Common myeloid progenitor, CD34-positive (primary cell): Measurements from ENCODE around the gene JAG1.

Source experiments
- CTCF ChIA-PET: fragments of 350-600 bp; sonication (Branson Sonifier 250); formaldehyde crosslinking; loops from one replicate; lab custom pipeline; 2021; ENCODE audit warnings: antibody characterized with exemption; lab: Charles Lee
- POLR2A ChIA-PET: fragments of 350-600 bp; sonication (Branson Sonifier 250); formaldehyde crosslinking; loops from one replicate; lab custom pipeline; 2021; ENCODE audit warnings: antibody characterized with exemption; lab: Charles Lee
- DNase-seq, 3 donors: peaks; one replicate each; pipeline versions ENCODE4 v3.0.0 to v3.0.0-alpha.2; 2013
- H3K27ac ChIP-seq, 2 experiments: 1 replicate in 1 of 2; 2 replicates in 1 of 2; pipeline ENCODE4 v1.7.0; 2013; ENCODE audit warnings: inconsistent platforms in 2 of 2, low read length in 2 of 2, mild to moderate bottlenecking in 2 of 2, low read depth in 1 of 2, moderate library complexity in 1 of 2; ENCODE audit not compliant: severe bottlenecking in 2 of 2, insufficient read depth in 1 of 2, poor library complexity in 1 of 2
- H3K27me3 ChIP-seq, 5 experiments: replicated peaks in 2 of 5; 1 replicate in 3 of 5; 2 replicates in 2 of 5; pipeline versions ENCODE4 v1.6.1 to v1.7.0; 2013; ENCODE audit warnings: low read length in 4 of 5, mild to moderate bottlenecking in 2 of 5, moderate library complexity in 2 of 5, inconsistent platforms in 1 of 5; ENCODE audit not compliant: insufficient read depth in 5 of 5, control insufficient read depth in 4 of 5
- H3K36me3 ChIP-seq, 4 experiments: 1 replicate in 2 of 4; 2 replicates in 2 of 4; pipeline versions ENCODE4 v1.6.1 to v1.7.0; 2013; ENCODE audit warnings: low read length in 3 of 4, control low read depth in 1 of 4, mild to moderate bottlenecking in 1 of 4; ENCODE audit not compliant: control insufficient read depth in 4 of 4, insufficient read depth in 4 of 4
- H3K4me1 ChIP-seq, 4 experiments: 1 replicate in 3 of 4; 2 replicates in 1 of 4; pipeline versions ENCODE4 v1.6.1 to v1.7.1; 2013; ENCODE audit warnings: low read length in 3 of 4, mild to moderate bottlenecking in 3 of 4, control low read depth in 1 of 4, inconsistent platforms in 1 of 4, moderate library complexity in 1 of 4; ENCODE audit not compliant: control insufficient read depth in 4 of 4, insufficient read depth in 4 of 4; ENCODE audit errors: control extremely low read depth in 1 of 4
- H3K4me3 ChIP-seq, 7 experiments: 1 replicate in 4 of 7; 2 replicates in 3 of 7; pipeline versions ENCODE4 v1.5.1 to v1.7.0; 2013; ENCODE audit warnings: mild to moderate bottlenecking in 7 of 7, low read length in 6 of 7, moderate library complexity in 6 of 7, inconsistent platforms in 2 of 7, low read depth in 2 of 7, control low read depth in 1 of 7; ENCODE audit not compliant: insufficient read depth in 4 of 7, control insufficient read depth in 1 of 7; ENCODE audit errors: extremely low read depth in 1 of 7
- H3K9me3 ChIP-seq, 5 experiments: 1 replicate in 4 of 5; 2 replicates in 1 of 5; pipeline versions ENCODE4 v1.6.1 to v1.7.1; 2013; ENCODE audit warnings: low read length in 4 of 5, mild to moderate bottlenecking in 2 of 5, inconsistent platforms in 1 of 5, low read depth in 1 of 5, moderate library complexity in 1 of 5; ENCODE audit not compliant: control insufficient read depth in 4 of 5, insufficient read depth in 2 of 5; ENCODE audit errors: control extremely low read depth in 1 of 5
- WGBS: methylation state at CpG from one replicate; pipeline ENCODE4 v1.1.5; 2013; ENCODE audit not compliant: insufficient coverage; 5-methylcytosine and 5-hydroxymethylcytosine counted together

Gene JAG1

DNA sequence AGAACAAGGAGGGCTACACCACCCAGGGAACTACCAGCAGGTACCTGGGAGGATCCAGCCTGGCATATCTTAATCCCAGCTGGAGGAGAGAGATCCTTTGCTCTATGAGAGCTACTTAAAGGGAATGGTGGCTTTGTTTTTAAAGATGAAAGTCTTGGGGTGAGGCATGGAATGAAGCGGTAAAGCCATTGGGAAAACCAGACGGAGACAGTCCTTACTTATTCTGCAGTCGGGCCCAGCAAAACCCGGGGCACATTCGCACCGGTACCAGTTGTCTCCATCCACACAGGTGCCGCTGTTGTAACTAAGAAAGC lies 30.3 kb downstream of the JAG1 start:
- ChIA-PET POLR2A (no interaction called here), CTCF (no interaction called here)
- 100% methylated on average over 2 of the region's 7 CpGs for WGBS
- Histone ChIP-seq H3K9me3 (no peaks in the 10 kb centered on the region), H3K4me3 (no peak overlapping the region), H3K4me1 (peaks cover 0 to 25% (median 10%) of the 10 kb centered on the region in 4 experiments), H3K36me3 (peaks cover 4 to 77% (median 27%) of the 10 kb centered on the region in 4 experiments), H3K27ac (no peak overlapping the region), H3K27me3 (no peaks in the 10 kb centered on the region)
- no peak for DNase-seq

DNA sequence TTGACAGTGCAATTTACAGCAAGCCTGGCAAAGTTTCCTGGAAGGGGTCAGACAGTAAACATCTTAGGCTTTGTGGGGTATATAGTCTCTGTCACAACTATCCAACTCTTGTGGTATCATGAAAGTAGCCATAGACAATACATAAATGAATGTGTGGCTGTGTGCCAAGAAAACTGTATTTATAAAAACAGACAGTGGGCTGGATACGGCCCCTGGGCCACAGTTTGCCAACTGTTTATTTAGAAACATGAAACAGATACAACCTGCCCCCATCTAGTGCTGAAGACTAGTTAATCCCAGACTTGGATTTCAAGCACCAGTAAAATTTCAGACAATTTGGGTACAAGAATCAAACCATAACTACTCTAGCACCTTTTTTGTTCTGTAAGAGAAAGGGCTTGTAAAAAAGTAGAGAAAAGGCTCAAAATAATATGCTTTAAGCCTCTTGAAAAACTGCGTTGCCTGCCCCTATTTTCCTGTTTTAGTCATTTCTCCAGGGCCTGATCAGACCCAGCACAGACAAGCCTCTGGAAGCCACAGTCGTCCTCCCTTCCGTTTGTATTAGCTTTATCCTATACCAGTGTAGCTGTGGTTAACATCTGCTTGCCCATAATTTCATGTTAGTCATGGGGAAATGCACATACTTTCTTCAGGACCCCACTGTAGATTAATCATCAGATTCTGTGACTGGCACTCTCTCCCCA lies 30.8 kb downstream of the JAG1 start:
- H3K4me1 ChIP-seq: peaks cover 0 to 25% (median 10%) of the 10 kb centered on the region in 4 experiments
- no peaks in the 10 kb centered on the region for H3K9me3 ChIP-seq
- CTCF ChIA-PET: no interaction called here
- POLR2A ChIA-PET: no interaction called here
- no peak overlapping the region for H3K27ac ChIP-seq
- 76% methylated on average over 4 of the region's 4 CpGs for WGBS
- no peak overlapping the region for H3K4me3 ChIP-seq
- peaks cover 4 to 73% (median 25%) of the 10 kb centered on the region in 4 experiments for H3K36me3 ChIP-seq
- DNase-seq: peak in 2 of 3 donors; percentile 53 to 62
- no peaks in the 10 kb centered on the region for H3K27me3 ChIP-seq

DNA sequence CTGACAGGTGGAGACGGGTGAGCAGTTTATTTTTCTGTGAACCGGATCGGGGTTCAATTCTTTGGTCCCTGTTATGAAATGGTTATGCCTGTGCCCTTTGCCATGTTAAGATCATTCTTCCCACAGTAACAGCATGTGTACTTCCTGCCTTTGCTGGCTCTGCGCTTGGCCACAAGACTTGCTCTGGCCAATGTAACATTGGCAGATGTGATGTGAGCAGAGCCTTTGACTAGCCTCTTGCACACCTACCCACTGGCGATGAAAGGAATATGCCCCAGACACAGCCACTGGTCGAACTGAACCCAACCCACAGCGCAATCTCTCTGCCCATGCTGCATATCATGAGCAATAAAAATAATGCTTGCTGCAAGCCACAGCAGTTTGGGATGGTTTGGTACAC lies 31.9 kb downstream of the JAG1 start:
- Histone ChIP-seq H3K27me3 (no peaks in the 10 kb centered on the region), H3K4me3 (no peak overlapping the region), H3K27ac (no peak overlapping the region), H3K9me3 (no peaks in the 10 kb centered on the region), H3K4me1 (peaks cover 0 to 29% (median 10%) of the 10 kb centered on the region in 4 experiments), H3K36me3 (peaks cover 4 to 73% (median 22%) of the 10 kb centered on the region in 4 experiments)
- POLR2A ChIA-PET: no interaction called here
- CTCF ChIA-PET: interaction anchor here (0.9 kb wide), 1 partner anchor 19 kb away, joined by 4 read pairs; no protein-coding TSS in a partner anchor
- no peak for DNase-seq
- WGBS: 94% methylated on average over 7 of the region's 7 CpGs

DNA sequence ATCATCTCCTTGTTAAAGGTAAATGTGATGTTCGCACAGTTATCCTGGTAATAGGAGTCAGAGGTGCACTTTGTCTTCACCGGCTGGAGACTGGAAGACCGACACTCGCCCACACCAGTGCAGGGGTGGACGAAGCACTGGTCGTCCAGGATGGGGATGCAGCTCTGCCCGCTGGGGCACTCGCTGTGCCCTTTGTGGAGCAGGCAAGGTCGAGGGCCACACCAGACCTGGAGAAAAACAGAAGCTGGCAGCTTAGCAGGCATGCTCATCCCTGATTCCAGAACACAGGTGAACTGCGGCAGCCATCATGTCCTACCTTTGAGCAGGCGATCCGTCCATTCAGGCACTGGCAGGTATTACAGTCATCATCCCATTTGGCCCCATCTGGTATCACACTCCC lies 32.3 kb downstream of the JAG1 start:
- H3K27ac ChIP-seq: no peak overlapping the region
- WGBS: 98% methylated on average over 11 of the region's 12 CpGs
- ChIA-PET POLR2A (no interaction called here), CTCF (interaction anchor here (0.9 to 1.6 kb wide), 2 partner anchors 9 to 18 kb away, joined by 3 to 4 read pairs; no protein-coding TSS in a partner anchor)
- H3K4me3 ChIP-seq: no peak overlapping the region
- H3K9me3 ChIP-seq: no peaks in the 10 kb centered on the region
- no peaks in the 10 kb centered on the region for H3K27me3 ChIP-seq
- peaks cover 4 to 76% (median 21%) of the 10 kb centered on the region in 4 experiments for H3K36me3 ChIP-seq
- H3K4me1 ChIP-seq: peaks cover 0 to 33% (median 10%) of the 10 kb centered on the region in 4 experiments
- DNase-seq: no peak

DNA sequence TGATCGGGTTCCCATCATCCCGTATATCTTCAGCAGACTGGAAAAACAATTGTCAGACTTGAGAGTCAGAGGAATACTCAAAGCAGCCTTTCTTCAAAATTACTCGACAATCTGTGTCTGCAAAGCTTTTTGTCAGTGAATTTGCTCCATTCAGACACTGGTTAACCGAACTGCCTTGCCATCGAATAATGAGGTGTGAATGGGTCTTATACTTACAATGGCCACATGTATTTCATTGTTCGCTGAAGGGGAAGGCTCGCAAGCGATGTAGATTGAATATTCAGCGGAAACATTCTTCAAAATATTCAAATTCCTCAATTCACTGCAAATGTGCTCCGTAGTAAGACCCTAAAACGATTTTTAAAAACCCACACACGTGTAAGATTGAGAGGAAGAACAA lies 32.9 kb downstream of the JAG1 start:
- no peak overlapping the region for H3K4me3 ChIP-seq
- CTCF ChIA-PET: interaction anchor here (1.5 to 1.6 kb wide), 2 partner anchors 8 to 10 kb away, joined by 3 to 4 read pairs; no protein-coding TSS in a partner anchor
- peaks cover 1 to 73% (median 19%) of the 10 kb centered on the region in 4 experiments for H3K36me3 ChIP-seq
- POLR2A ChIA-PET: no interaction called here
- no peaks in the 10 kb centered on the region for H3K9me3 ChIP-seq
- 98% methylated on average over 5 of the region's 12 CpGs for WGBS
- no peak overlapping the region for H3K27ac ChIP-seq
- H3K4me1 ChIP-seq: peaks cover 0 to 34% (median 10%) of the 10 kb centered on the region in 4 experiments
- H3K27me3 ChIP-seq: no peaks in the 10 kb centered on the region
- DNase-seq: no peak

DNA sequence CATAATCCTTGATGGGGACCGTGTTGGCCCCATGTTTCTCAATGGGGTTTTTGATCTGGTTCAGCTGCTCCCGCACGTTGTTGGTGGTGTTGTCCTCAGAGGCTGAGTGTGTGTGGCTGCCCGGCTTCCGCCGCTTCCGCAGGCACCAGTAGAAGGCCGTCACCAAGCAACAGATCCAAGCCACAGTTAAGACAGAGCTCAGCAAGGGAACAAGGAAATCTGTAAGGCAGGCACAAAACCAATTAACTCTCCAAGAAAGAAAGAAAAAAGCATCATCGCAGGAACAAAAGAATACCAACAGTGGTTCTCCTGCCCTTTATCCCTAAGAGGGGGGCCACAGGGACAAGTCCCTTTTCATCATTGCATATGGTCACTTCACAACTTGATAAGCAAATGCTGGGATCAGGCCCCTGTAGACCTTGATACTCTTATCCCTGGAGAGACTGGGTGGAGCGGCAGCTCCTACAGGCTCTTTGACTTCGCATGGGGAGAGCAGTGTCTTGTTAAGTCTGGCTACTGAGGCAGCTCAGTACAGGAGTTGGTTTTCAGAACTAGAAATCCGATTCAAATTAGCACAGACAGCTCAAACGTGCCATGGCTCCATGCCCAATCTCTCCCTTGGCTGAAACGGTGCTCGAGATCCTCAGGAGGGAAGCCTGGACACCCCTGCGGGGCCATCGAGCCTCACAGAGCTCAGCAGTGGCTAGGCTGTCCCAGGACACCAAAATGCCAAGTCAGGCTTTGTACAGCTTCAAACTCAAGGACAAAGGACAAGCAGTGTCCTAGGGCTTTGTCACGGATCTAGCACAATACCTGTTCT lies 33.9 kb downstream of the JAG1 start:
- ChIA-PET CTCF (interaction anchor here (1.5 to 1.6 kb wide), 2 partner anchors 9 to 11 kb away, joined by 3 to 4 read pairs; no protein-coding TSS in a partner anchor), POLR2A (no interaction called here)
- Histone ChIP-seq H3K27ac (no peak overlapping the region), H3K9me3 (no peaks in the 10 kb centered on the region), H3K4me3 (no peak overlapping the region), H3K36me3 (peaks cover 0 to 63% (median 13%) of the 10 kb centered on the region in 4 experiments), H3K4me1 (peaks cover 0 to 33% (median 10%) of the 10 kb centered on the region in 4 experiments), H3K27me3 (no peaks in the 10 kb centered on the region)
- DNase-seq: no peak
- 97% methylated on average over 15 of the region's 18 CpGs for WGBS
